IMR-90 (cell line): ENCODE results near the gene ZNF408. TPM values are rescaled to one million over a fixed set of nuclear protein-coding genes. Genes with fewer than 3 reads are reported as not detected.

Experiments used
- ATAC-seq: fragments of 200-7000 bp; cut with Tn5 transposase; 2 replicates; pipeline ENCODE4 v1.9.1; 2020; ENCODE audit warnings: low read depth, mild to moderate bottlenecking, moderate library complexity
- BruUV-seq: library from RNA; stranded (reverse); fragments of 400-500 nt; replicated peaks from 2 replicates; lab custom pipeline; 2021; lab: Mats Ljungman, UMichigan
- CTCF ChIA-PET: fragments of 300-600 bp; formaldehyde crosslinking; extraction: SDS; loops from one replicate; lab custom pipeline; 2021; ENCODE audit warnings: antibody characterized with exemption; lab: Yijun Ruan, JAX
- POLR2A ChIA-PET: fragments of 300-600 bp; sonication (Branson Sonifier 250); formaldehyde crosslinking; loops from one replicate; lab custom pipeline; 2022; ENCODE audit warnings: antibody characterized with exemption; ENCODE audit not compliant: unreplicated experiment; lab: Charles Lee
- DNase-seq: peaks from one replicate; pipeline ENCODE4 v3.0.0; 2013
- H2AFZ ChIP-seq: replicated peaks from 2 replicates; pipeline ENCODE3; 2013; ENCODE audit warnings: low read length, mild to moderate bottlenecking; ENCODE audit not compliant: poor library complexity
- H2AK5ac ChIP-seq: 2 replicates; pipeline ENCODE4 v1.6.1; 2013; ENCODE audit warnings: low read depth, low read length, inconsistent platforms
- H2AK9ac ChIP-seq: replicated peaks from 2 replicates; pipeline ENCODE3; 2013; ENCODE audit warnings: mild to moderate bottlenecking, low read depth, low read length, moderate library complexity; ENCODE audit not compliant: poor library complexity
- H2BK120ac ChIP-seq: 2 replicates; pipeline ENCODE4 v1.6.1; 2013; ENCODE audit warnings: low read depth, low read length, inconsistent platforms
- H2BK15ac ChIP-seq: 3 replicates; pipeline ENCODE4 v1.6.1; 2013; ENCODE audit warnings: low read depth, low read length, inconsistent platforms
- H2BK20ac ChIP-seq: 2 replicates; pipeline ENCODE4 v1.6.1; 2013; ENCODE audit warnings: low read depth, mild to moderate bottlenecking, inconsistent platforms, low read length, moderate library complexity
- H2BK5ac ChIP-seq: 2 replicates; pipeline ENCODE4 v1.6.1; 2013; ENCODE audit warnings: mild to moderate bottlenecking, low read depth, low read length, inconsistent platforms; ENCODE audit not compliant: poor library complexity, severe bottlenecking
- H3K14ac ChIP-seq: replicated peaks from 2 replicates; pipeline ENCODE4 v1.6.1; 2013; ENCODE audit warnings: low read depth, low read length, inconsistent platforms
- H3K18ac ChIP-seq: 2 replicates; pipeline ENCODE4 v1.6.1; 2013; ENCODE audit warnings: low read depth, low read length, control low read depth
- H3K23ac ChIP-seq: 2 replicates; pipeline ENCODE4 v1.6.1; 2013; ENCODE audit warnings: low read depth, low read length, inconsistent platforms
- H3K27ac ChIP-seq: 2 replicates; pipeline ENCODE4 v1.5.1; 2013; ENCODE audit warnings: mild to moderate bottlenecking, control low read depth, low read length; ENCODE audit not compliant: insufficient read depth
- H3K27me3 ChIP-seq: 2 replicates; pipeline ENCODE4 v1.6.1; 2013; ENCODE audit warnings: low read length; ENCODE audit not compliant: control insufficient read depth, insufficient read depth
- H3K36me3 ChIP-seq: 2 replicates; pipeline ENCODE4 v1.6.1; 2013; ENCODE audit warnings: low read length, mixed read lengths; ENCODE audit not compliant: control insufficient read depth, insufficient read depth
- H3K4ac ChIP-seq: 2 replicates; pipeline ENCODE4 v1.6.1; 2013; ENCODE audit warnings: low read depth, low read length, inconsistent platforms
- H3K4me1 ChIP-seq: 2 replicates; pipeline ENCODE4 v1.6.1; 2013; ENCODE audit warnings: low read length, mixed read lengths; ENCODE audit not compliant: control insufficient read depth, insufficient read depth
- H3K4me2 ChIP-seq: 2 replicates; pipeline ENCODE4 v1.6.1; 2013; ENCODE audit warnings: low read depth, mild to moderate bottlenecking, control low read depth, low read length, moderate library complexity
- H3K4me3 ChIP-seq: 2 replicates; pipeline ENCODE4 v1.5.1; 2013; ENCODE audit warnings: low read depth, mild to moderate bottlenecking, control low read depth, low read length, moderate library complexity; ENCODE audit not compliant: insufficient read depth
- H3K56ac ChIP-seq: 2 replicates; pipeline ENCODE4 v1.6.1; 2013; ENCODE audit warnings: low read length, inconsistent platforms; ENCODE audit not compliant: insufficient read depth; ENCODE audit errors: extremely low read depth
- H3K79me1 ChIP-seq, 2 experiments: 2 replicates each; pipeline ENCODE4 v1.6.1; 2013; ENCODE audit warnings: low read length in 2 of 2, inconsistent platforms in 1 of 2, low read depth in 1 of 2
- H3K9ac ChIP-seq: 2 replicates; pipeline ENCODE4 v1.6.1; 2013; ENCODE audit warnings: low read depth, low read length, control low read depth
- H3K9me1 ChIP-seq: 2 replicates; pipeline ENCODE4 v1.6.1; 2013; ENCODE audit warnings: low read length, inconsistent platforms; ENCODE audit not compliant: insufficient read depth
- H3K9me3 ChIP-seq: 2 replicates; pipeline ENCODE4 v1.6.1; 2013; ENCODE audit warnings: low read length; ENCODE audit not compliant: control insufficient read depth, insufficient read depth
- H4K20me1 ChIP-seq: 2 replicates; pipeline ENCODE4 v1.6.1; 2013; ENCODE audit warnings: low read length, inconsistent platforms; ENCODE audit not compliant: insufficient read depth
- H4K5ac ChIP-seq: 2 replicates; pipeline ENCODE4 v1.6.1; 2013; ENCODE audit warnings: mild to moderate bottlenecking, low read depth, low read length, control low read depth
- H4K8ac ChIP-seq, 2 experiments: 2 replicates each; pipeline ENCODE4 v1.6.1; 2013; ENCODE audit warnings: low read depth in 2 of 2, low read length in 2 of 2, control low read depth in 1 of 2, inconsistent platforms in 1 of 2
- H4K91ac ChIP-seq: 2 replicates; pipeline ENCODE4 v1.6.1; 2013; ENCODE audit warnings: low read depth, low read length, inconsistent platforms; ENCODE audit not compliant: insufficient read depth
- BHLHE40 ChIP-seq: fragments of 150-350 bp; IDR thresholded peaks from 2 replicates; pipeline ENCODE4 v1.6.1; 2016; ENCODE audit warnings: mild to moderate bottlenecking, low read depth, low read length
- CEBPB ChIP-seq: IDR thresholded peaks from 2 replicates; pipeline ENCODE4 v1.6.1; 2012; ENCODE audit warnings: low read depth, low read length, improper control_type of control experiment
- CHD1 ChIP-seq: IDR thresholded peaks from 2 replicates; pipeline ENCODE4 v1.6.1; 2012; ENCODE audit warnings: low read depth, low read length, improper control_type of control experiment
- FOS ChIP-seq: fragments of 150-350 bp; IDR thresholded peaks from 2 replicates; pipeline ENCODE4 v1.6.1; 2016; ENCODE audit warnings: low read depth, low read length
- MAFK ChIP-seq: IDR thresholded peaks from 2 replicates; pipeline ENCODE4 v1.6.1; 2012; ENCODE audit warnings: low read depth, low read length, improper control_type of control experiment
- MAZ ChIP-seq: IDR thresholded peaks from 2 replicates; pipeline ENCODE4 v1.6.1; 2012; ENCODE audit warnings: low read depth, mild to moderate bottlenecking, low read length, improper control_type of control experiment, moderate library complexity, borderline replicate concordance
- MXI1 ChIP-seq: IDR thresholded peaks from 2 replicates; pipeline ENCODE4 v1.6.1; 2012; ENCODE audit warnings: low read depth, mild to moderate bottlenecking, low read length, moderate library complexity, borderline replicate concordance
- NFE2L2 ChIP-seq: fragments of 150-350 bp; IDR thresholded peaks from 2 replicates; pipeline ENCODE4 v1.6.1; 2016; ENCODE audit warnings: low read depth, mild to moderate bottlenecking, low read length
- POLR2A ChIP-seq: IDR thresholded peaks from 2 replicates; pipeline ENCODE4 v1.6.1; 2012; ENCODE audit warnings: mild to moderate bottlenecking, low read depth, low read length
- RAD21 ChIP-seq: IDR thresholded peaks from 2 replicates; pipeline ENCODE4 v1.6.1; 2012; ENCODE audit warnings: low read length, improper control_type of control experiment
- RCOR1 ChIP-seq: IDR thresholded peaks from 2 replicates; pipeline ENCODE4 v1.6.1; 2012; ENCODE audit warnings: mild to moderate bottlenecking, low read length, improper control_type of control experiment; ENCODE audit not compliant: insufficient replicate concordance
- RFX5 ChIP-seq: IDR thresholded peaks from 2 replicates; pipeline ENCODE4 v1.8.0; 2012; ENCODE audit warnings: low read depth, mild to moderate bottlenecking, low read length, moderate library complexity
- SMC3 ChIP-seq: fragments of 150-350 bp; IDR thresholded peaks from 2 replicates; pipeline ENCODE4 v1.6.1; 2016; ENCODE audit warnings: low read depth, mild to moderate bottlenecking, antibody characterized with exemption, low read length, moderate library complexity
- WGBS, 2 experiments: methylation state at CpG; one replicate each; pipeline versions ENCODE4 v1.1.5 to v1.1.7; 2013; ENCODE audit warnings: missing lambda C conversion rate in 2 of 2; ENCODE audit not compliant: insufficient read length in 1 of 2; ENCODE audit errors: extremely low coverage in 2 of 2; 5-methylcytosine and 5-hydroxymethylcytosine counted together
- dilution Hi-C: fragments of 300-500 bp; cut with HindIII; formaldehyde crosslinking; loops from one replicate; pipeline ENCODE4 v1.14.3; 2018; ENCODE audit warnings: low sequenced_read_pairs; ENCODE audit not compliant: unreplicated experiment
- in situ Hi-C: fragments of 300-500 bp; cut with MboI; formaldehyde crosslinking; loops from 3 replicates; pipeline ENCODE4 v1.14.3; 2019; ENCODE audit warnings: low sequenced_read_pairs, inconsistent platforms, mixed read lengths
- intact Hi-C: fragments of 100-400 bp; cut with micrococcal nuclease; formaldehyde crosslinking; loops from 2 replicates; pipeline ENCODE4 v1.10.0; 2022
- polyA plus RNA-seq, 3 experiments: library from polyadenylated mRNA; depleted of rRNA; stranded (reverse); fragments of >200 nt; gene quantifications; 2 replicates each; pipeline ENCODE4 v1.2.3, GENCODE V29; 2012; ENCODE audit warnings: low replicate concordance in 1 of 3
- total RNA-seq: library from RNA; depleted of rRNA; stranded (reverse); fragments of >200 nt; gene quantifications from 2 replicates; pipeline ENCODE4 v1.2.3, GENCODE V29; 2012
- TF ChIP-seq, protein P1 (sequence below): conservative IDR thresholded peaks from 2 replicates; pipeline ENCODE4 v1.5.1; 2012; ENCODE audit warnings: mild to moderate bottlenecking, low read depth, low read length, improper control_type of control experiment
- TF ChIP-seq, protein P2 (sequence below): fragments of 150-350 bp; IDR thresholded peaks from 2 replicates; pipeline ENCODE4 v1.6.1; 2016; ENCODE audit warnings: low read depth, mild to moderate bottlenecking, low read length, moderate library complexity, borderline replicate concordance

Gene ZNF408
- total and polyA plus RNA-seq, 2 of the 4 experiments (the other 2 are of a cell fraction), result 9.5 to 11.1 TPM

DNA sequence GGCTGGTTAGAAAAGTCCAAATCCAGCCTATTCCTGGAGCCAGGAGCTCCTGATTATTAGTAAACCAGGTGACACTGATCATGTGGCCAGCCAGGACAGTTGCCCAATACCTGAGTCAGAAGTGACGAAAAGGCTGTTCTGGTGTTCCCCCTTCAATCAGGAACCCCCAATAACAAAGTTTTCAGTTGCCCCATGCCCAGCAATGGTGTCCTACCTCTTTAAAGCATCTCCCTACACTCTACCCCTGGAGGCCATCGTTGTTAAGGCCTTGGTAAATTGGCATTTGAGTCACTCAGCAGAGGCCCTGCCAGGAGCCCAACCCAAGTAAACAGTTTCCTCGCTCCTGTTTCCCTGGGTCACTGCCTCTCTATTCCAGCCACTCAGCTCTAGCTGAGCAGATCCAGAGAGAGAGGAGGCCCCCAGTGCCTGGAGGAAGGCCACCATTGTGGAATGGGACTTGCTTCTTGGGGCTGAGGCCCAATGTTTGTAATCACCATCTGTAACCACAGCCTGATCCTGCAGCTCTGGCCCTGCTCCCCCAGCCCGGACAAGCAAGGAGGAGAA lies 25.5 kb upstream of the ZNF408 start:
- H2BK20ac ChIP-seq, result no peak overlapping the region; the same call in 1 of the 2 replicates
- H3K36me3 ChIP-seq, result peaks cover 58% of the 10 kb centered on the region
- 0 out of 2 replicates have a peak, but pooled peaks cover 3% of the 10 kb centered on the region for H4K20me1 ChIP-seq
- H2BK120ac ChIP-seq, result no peak overlapping the region
- H3K18ac ChIP-seq, result peak overlapping the region; percentile 16
- peak overlapping the region in 1 of 2 experiments; percentile 56; a peak in 2 of 4 replicates for H4K8ac ChIP-seq
- POLR2A ChIA-PET, result no interaction called here
- H3K4me1 ChIP-seq, result peaks cover 10% of the 10 kb centered on the region
- peaks cover 8% of the 10 kb centered on the region; the same call in 1 of the 2 replicates for H3K9me1 ChIP-seq
- H2BK5ac ChIP-seq, result peak overlapping the region; percentile 40
- no peaks in the 10 kb centered on the region for H3K9me3 ChIP-seq
- in situ Hi-C loops (no loop called here), intact Hi-C loops (no loop called here), dilution Hi-C loops (no loop called here)
- 80% methylated on average over 1 of the region's 4 CpGs; no CpG with 5 or more reads in 1 of the 2 experiments for WGBS, 2 experiments
- peak overlapping the region; percentile 22 for H3K27ac ChIP-seq
- H3K9ac ChIP-seq, result no peak overlapping the region
- no peaks in the 10 kb centered on the region for H3K27me3 ChIP-seq
- H2AFZ ChIP-seq, result peak overlapping the region; percentile 3
- H4K91ac ChIP-seq, result peak overlapping the region; percentile 8; the same call in 1 of the 2 replicates
- no peak overlapping the region for H3K4me2 ChIP-seq
- no TSS peak for BruUV-seq
- no peak overlapping the region for H2BK15ac ChIP-seq
- peak overlapping the region; percentile 10; the same call in 1 of the 2 replicates for H3K23ac ChIP-seq
- CTCF ChIA-PET, result no interaction called here
- H4K5ac ChIP-seq, result peak overlapping the region; percentile 45
- H3K4me3 ChIP-seq, result no peak overlapping the region
- ATAC-seq, result peak; percentile 86
- peak overlapping the region; percentile 52; the same call in 1 of the 2 replicates for H3K14ac ChIP-seq
- no peak overlapping the region for H3K56ac ChIP-seq
- no peak overlapping the region for H2AK5ac ChIP-seq
- peak overlapping the region; percentile 82 for H3K4ac ChIP-seq
- peak; percentile 72 for DNase-seq
- H2AK9ac ChIP-seq, result peak overlapping the region; percentile 74
- peaks cover 0 to 6% of the 10 kb centered on the region in 2 experiments; a peak in 1 of 4 replicates for H3K79me1 ChIP-seq
- 0 out of 2 replicates have a peak, but pooled peaks have one; percentile 35 for TF ChIP-seq MAZ
- peak; percentile 79 for TF ChIP-seq CEBPB
- no peak for TF ChIP-seq SMC3
- TF ChIP-seq NFE2L2, result no peak
- TF ChIP-seq CHD1, result no peak
- TF ChIP-seq, protein P1, sequence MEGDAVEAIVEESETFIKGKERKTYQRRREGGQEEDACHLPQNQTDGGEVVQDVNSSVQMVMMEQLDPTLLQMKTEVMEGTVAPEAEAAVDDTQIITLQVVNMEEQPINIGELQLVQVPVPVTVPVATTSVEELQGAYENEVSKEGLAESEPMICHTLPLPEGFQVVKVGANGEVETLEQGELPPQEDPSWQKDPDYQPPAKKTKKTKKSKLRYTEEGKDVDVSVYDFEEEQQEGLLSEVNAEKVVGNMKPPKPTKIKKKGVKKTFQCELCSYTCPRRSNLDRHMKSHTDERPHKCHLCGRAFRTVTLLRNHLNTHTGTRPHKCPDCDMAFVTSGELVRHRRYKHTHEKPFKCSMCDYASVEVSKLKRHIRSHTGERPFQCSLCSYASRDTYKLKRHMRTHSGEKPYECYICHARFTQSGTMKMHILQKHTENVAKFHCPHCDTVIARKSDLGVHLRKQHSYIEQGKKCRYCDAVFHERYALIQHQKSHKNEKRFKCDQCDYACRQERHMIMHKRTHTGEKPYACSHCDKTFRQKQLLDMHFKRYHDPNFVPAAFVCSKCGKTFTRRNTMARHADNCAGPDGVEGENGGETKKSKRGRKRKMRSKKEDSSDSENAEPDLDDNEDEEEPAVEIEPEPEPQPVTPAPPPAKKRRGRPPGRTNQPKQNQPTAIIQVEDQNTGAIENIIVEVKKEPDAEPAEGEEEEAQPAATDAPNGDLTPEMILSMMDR, result no peak
- no peak for TF ChIP-seq RFX5
- TF ChIP-seq POLR2A, result no peak
- TF ChIP-seq RAD21, result no peak
- no peak for TF ChIP-seq RCOR1
- no peak for TF ChIP-seq BHLHE40
- TF ChIP-seq, protein P2, sequence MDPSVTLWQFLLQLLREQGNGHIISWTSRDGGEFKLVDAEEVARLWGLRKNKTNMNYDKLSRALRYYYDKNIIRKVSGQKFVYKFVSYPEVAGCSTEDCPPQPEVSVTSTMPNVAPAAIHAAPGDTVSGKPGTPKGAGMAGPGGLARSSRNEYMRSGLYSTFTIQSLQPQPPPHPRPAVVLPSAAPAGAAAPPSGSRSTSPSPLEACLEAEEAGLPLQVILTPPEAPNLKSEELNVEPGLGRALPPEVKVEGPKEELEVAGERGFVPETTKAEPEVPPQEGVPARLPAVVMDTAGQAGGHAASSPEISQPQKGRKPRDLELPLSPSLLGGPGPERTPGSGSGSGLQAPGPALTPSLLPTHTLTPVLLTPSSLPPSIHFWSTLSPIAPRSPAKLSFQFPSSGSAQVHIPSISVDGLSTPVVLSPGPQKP, result no peak
- TF ChIP-seq FOS, result no peak
- TF ChIP-seq MXI1, result no peak
- TF ChIP-seq MAFK, result no peak
